ENCODE results near the gene TMEM238L. TPM values are rescaled to one million over a fixed set of nuclear protein-coding genes. Genes with fewer than 3 reads are reported as not detected.

The TMEM238L gene
- total RNA-seq, 1 donor, result not detected

DNA sequence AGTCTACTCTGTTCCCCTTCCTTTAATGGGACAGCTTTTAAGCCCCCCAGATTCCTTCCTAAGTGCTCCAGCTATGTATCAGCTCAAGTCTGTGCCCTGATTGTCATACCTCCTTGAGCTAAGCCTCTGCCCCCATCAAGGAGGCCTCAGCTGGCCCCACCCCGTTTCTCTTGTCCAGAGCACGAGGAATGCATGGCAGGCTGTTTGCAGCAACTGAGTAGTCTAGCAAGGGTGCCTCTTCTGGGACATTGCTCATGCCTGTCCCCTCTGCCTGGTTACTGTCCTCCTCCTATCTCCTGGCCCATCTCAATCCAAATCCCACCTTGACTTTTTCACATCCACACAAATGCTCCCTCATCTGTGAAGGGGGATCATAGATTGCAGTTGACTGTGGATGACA lies 46.3 kb downstream of the TMEM238L start:
- TF ChIP-seq, protein P1, sequence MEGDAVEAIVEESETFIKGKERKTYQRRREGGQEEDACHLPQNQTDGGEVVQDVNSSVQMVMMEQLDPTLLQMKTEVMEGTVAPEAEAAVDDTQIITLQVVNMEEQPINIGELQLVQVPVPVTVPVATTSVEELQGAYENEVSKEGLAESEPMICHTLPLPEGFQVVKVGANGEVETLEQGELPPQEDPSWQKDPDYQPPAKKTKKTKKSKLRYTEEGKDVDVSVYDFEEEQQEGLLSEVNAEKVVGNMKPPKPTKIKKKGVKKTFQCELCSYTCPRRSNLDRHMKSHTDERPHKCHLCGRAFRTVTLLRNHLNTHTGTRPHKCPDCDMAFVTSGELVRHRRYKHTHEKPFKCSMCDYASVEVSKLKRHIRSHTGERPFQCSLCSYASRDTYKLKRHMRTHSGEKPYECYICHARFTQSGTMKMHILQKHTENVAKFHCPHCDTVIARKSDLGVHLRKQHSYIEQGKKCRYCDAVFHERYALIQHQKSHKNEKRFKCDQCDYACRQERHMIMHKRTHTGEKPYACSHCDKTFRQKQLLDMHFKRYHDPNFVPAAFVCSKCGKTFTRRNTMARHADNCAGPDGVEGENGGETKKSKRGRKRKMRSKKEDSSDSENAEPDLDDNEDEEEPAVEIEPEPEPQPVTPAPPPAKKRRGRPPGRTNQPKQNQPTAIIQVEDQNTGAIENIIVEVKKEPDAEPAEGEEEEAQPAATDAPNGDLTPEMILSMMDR (IDR thresholded peaks at IDR 0.05; ENCODE audit: insufficient read depth, low read length), result no peak
- H3K4me3 ChIP-seq (ENCODE audit: low read depth, low read length), result no peak overlapping the region
- DNase-seq (ENCODE audit: low read depth), result no peak

DNA sequence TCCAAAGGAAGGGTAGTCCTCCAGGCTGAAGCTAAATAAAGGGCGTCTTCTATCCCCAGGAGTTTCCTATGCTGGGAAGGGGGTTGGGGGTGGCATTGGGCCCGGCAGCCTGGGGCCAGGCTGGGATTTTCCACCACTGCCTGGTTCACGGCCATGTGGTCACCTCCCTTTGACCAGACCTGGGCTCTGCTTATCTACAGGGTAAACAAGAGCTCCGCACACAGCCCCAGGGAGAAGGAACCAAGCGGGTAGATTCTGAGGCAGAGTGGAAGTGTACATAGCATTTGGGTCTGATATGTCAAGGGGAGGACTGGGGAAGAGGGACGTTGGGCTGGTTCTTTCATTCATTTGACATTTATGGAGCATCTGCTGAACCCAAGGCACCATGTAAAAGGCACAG lies 46.8 kb downstream of the TMEM238L start:
- H3K4me3 ChIP-seq (ENCODE audit: low read depth, low read length), result no peak overlapping the region
- no peak for DNase-seq (ENCODE audit: low read depth)
- TF ChIP-seq, protein P1 (IDR thresholded peaks at IDR 0.05; ENCODE audit: insufficient read depth, low read length), result no peak

DNA sequence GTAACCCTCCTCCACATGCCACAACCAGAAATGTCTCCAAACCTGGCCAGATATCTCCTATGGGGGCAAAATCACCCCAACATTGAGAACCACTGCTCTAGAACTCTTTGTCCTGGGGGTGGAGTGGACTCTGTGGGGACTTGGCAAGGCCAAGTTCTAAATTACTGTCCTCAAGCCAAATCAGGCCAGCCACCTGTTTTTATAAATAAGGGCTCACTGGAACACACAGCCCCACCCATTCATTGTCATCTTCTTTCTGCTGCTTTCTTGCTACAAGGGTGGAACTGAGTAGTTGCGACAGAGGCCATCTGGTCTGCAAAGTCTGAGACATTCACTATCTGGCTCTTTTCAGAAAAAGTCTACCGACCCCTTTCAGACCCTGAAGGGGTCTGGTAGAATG lies 47.3 kb downstream of the TMEM238L start:
- TF ChIP-seq, protein P1 (IDR thresholded peaks at IDR 0.05; ENCODE audit: insufficient read depth, low read length), result no peak
- no peak for DNase-seq (ENCODE audit: low read depth)

DNA sequence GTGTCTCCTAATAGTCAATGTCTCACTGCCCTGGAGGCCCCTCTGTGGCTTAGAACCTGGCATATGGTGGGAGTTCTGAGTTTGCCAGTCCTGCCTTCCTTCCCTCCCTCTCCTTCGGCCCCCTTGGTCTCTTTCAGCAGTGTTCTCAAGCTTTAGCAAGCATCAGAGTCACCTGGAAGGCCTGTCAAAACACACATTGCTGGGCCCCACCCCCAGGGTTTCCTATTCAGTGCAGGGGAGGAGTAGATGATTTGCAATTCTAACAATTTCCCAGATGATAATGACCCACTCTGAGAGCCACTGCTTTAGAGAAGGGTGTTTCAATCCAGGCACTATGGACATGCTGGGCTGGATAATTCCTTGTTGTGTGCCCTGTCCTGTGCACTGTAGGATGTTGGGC lies 47.7 kb downstream of the TMEM238L start:
- DNase-seq (ENCODE audit: low read depth), result no peak
- H3K4me3 ChIP-seq (ENCODE audit: low read depth, low read length), result no peak overlapping the region
- TF ChIP-seq, protein P1 (IDR thresholded peaks at IDR 0.05; ENCODE audit: insufficient read depth, low read length), result no peak

More for the DNA sequence above, 47.3 kb downstream of the TMEM238L start:
- H3K4me3 ChIP-seq (ENCODE audit: low read depth, low read length), result no peak overlapping the region

DNA sequence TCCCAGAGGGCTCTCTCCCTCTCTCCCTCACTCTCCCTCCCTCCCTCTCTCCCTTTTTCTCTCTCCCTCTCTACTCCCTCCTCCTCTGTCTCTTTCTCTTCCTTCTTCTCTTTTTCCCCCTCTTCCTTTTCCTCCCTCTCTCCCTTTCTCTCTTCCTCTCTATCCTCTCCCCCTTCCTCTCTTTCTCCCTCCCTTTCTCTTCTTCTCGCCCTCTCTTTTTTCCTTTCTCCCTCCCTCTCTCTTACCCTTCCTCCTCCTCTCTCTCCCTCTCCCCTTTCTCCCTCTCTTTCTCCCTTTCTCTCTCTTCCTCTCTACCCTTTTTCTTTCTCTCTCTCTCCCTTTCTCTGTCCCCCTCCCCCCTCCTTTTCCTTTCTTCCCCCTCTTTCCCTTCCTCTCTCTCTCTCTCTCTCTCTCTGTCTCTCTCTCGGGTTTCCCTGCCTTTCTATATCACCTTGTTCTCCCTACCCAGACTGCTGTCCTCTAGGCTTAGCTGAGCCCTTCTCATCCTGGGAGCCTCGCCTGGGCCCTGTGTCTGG lies 48.2 kb downstream of the TMEM238L start:
- no peak overlapping the region for H3K4me3 ChIP-seq (ENCODE audit: low read depth, low read length)
- TF ChIP-seq, protein P1 (IDR thresholded peaks at IDR 0.05; ENCODE audit: insufficient read depth, low read length), result no peak
- no peak for DNase-seq (ENCODE audit: low read depth)

DNA sequence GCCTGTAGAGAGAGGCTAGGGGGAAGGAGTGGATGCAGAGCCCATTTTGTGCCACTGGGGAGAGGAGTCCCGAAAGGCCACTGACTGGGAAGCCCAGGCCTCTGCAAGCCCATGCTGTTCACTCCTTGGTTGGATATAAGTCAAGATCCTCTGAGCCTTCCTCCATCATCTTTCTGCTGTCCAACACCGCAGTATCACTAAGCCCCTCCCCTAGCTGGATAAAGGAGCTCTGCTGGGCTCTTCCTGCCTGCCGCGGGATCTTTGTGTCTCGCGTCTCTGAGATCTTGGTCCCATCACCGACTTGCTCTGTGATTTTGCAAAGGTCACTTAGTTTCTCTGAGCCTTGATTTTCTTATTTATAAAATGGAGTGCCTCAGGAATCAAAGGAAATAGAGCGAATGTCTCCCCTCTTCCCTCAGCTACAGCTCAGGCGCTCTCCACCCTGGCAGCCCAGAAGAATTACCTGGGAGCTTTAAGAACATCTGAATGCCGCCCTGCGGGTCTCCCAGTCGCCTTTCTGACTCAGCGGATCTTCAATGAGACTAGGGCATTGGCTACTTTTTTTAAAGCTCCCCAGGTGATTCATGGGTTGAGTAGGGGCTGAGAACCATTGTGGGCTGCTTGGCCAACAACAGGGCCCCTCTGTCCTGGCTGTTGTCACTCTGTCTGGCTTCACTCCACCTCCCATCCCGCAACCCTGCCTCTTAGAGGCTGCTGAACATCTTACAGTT lies 48.9 kb downstream of the TMEM238L start:
- DNase-seq (ENCODE audit: low read depth), result no peak
- TF ChIP-seq, protein P1 (IDR thresholded peaks at IDR 0.05; ENCODE audit: insufficient read depth, low read length), result no peak
- no peak overlapping the region for H3K4me3 ChIP-seq (ENCODE audit: low read depth, low read length)

Measured in fibroblast of the aortic adventitia (primary cell).